Endothelial cell (in vitro differentiated cells): ENCODE data around the gene FAM131A. TPM values are rescaled to one million over a fixed set of nuclear protein-coding genes. Genes with fewer than 3 reads are reported as not detected.

Source experiments
- DNase-seq: peaks from one replicate; pipeline ENCODE4 v3.0.0; 2021; ENCODE audit warnings: low spot score
- H3K27ac Mint-ChIP-seq: one replicate; pipeline ENCODE4 v1.8.0; 2021; ENCODE audit warnings: mixed read lengths, inconsistent platforms; ENCODE audit not compliant: unreplicated experiment
- H3K27me3 Mint-ChIP-seq: one replicate; pipeline ENCODE4 v1.8.0; 2021; ENCODE audit warnings: mild to moderate bottlenecking, moderate library complexity, mixed read lengths, inconsistent platforms; ENCODE audit not compliant: unreplicated experiment
- H3K36me3 Mint-ChIP-seq: one replicate; pipeline ENCODE4 v1.8.0; 2021; ENCODE audit warnings: mild to moderate bottlenecking, low read depth, mixed read lengths, inconsistent platforms; ENCODE audit not compliant: unreplicated experiment
- H3K4me1 Mint-ChIP-seq: one replicate; pipeline ENCODE4 v1.8.0; 2021; ENCODE audit warnings: mild to moderate bottlenecking, mixed read lengths, inconsistent platforms; ENCODE audit not compliant: unreplicated experiment
- H3K4me3 Mint-ChIP-seq: one replicate; pipeline ENCODE4 v1.8.0; 2021; ENCODE audit warnings: mild to moderate bottlenecking, mixed read lengths, inconsistent platforms; ENCODE audit not compliant: unreplicated experiment
- H3K9me3 Mint-ChIP-seq: one replicate; pipeline ENCODE4 v1.8.0; 2021; ENCODE audit warnings: mixed read lengths, inconsistent platforms; ENCODE audit not compliant: unreplicated experiment
- CTCF ChIP-seq: fragments of 200-600 bp; sonication (generic); IDR thresholded peaks from one replicate; pipeline ENCODE4 v1.5.0; 2021; ENCODE audit warnings: antibody characterized with exemption; ENCODE audit not compliant: unreplicated experiment
- total RNA-seq: library from RNA; stranded (reverse); fragmentation: NEBNext Ultra II Directional; extraction: Animal tissue kit (Norgen Biotek cat#: 25700); gene quantifications from one replicate; pipeline ENCODE4 v1.2.1, GENCODE V29; 2021; ENCODE audit not compliant: unreplicated experiment

The FAM131A gene
- total RNA-seq, 1 donor from 2014 or later: 15.8 TPM

GRCh38 chr3:184375747-184376461 lies 38.5 kb downstream of the FAM131A start:
- Mint-ChIP-seq H3K4me1 (peaks cover 37% of the 10 kb centered on the region), H3K36me3 (no peaks in the 10 kb centered on the region), H3K27me3 (peaks cover 16% of the 10 kb centered on the region), H3K4me3 (no peak overlapping the region), H3K27ac (no peak overlapping the region), H3K9me3 (no peaks in the 10 kb centered on the region)
- no peak for TF ChIP-seq CTCF
- DNase-seq: no peak

- no peak overlapping the region for H3K4me3 Mint-ChIP-seq
- no peaks in the 10 kb centered on the region for H3K36me3 Mint-ChIP-seq
- no peaks in the 10 kb centered on the region for H3K9me3 Mint-ChIP-seq
- no peak for DNase-seq
- H3K27ac Mint-ChIP-seq: no peak overlapping the region
- H3K27me3 Mint-ChIP-seq: peaks cover 18% of the 10 kb centered on the region
- no peak for TF ChIP-seq CTCF
- peaks cover 22% of the 10 kb centered on the region for H3K4me1 Mint-ChIP-seq
Measured at GRCh38 chr3:184377374-184377773, 40.0 kb downstream of the FAM131A start.

- Mint-ChIP-seq H3K9me3 (no peaks in the 10 kb centered on the region), H3K27ac (peak within 1 kb of the TSS; percentile 36), H3K4me3 (peak within 1 kb of the TSS; percentile 84), H3K36me3 (no peaks in the 10 kb centered on the region), H3K4me1 (peaks cover 20% of the 10 kb centered on the region), H3K27me3 (peaks cover 21% of the 10 kb centered on the region)
- no peak for TF ChIP-seq CTCF
- no peak for DNase-seq
Measured at GRCh38 chr3:184377882-184378445, 40.6 kb downstream of the FAM131A start, which contains the start of gene THPO. THPO (minus strand) TSS chr3:184378207; CDS start chr3:184376259, 1,948 bp downstream.

GRCh38 chr3:184378651-184379357 lies 41.4 kb downstream of the FAM131A start:
- Mint-ChIP-seq H3K27ac (peak overlapping the region; percentile 36), H3K4me1 (peaks cover 20% of the 10 kb centered on the region), H3K9me3 (no peaks in the 10 kb centered on the region), H3K27me3 (peaks cover 24% of the 10 kb centered on the region), H3K36me3 (no peaks in the 10 kb centered on the region), H3K4me3 (peak overlapping the region; percentile 84)
- no peak for TF ChIP-seq CTCF
- DNase-seq: no peak
